ENCODE data around the gene ZNF10.

GRCh38 chr12:133206390-133206789 lies 76.0 kb downstream of the ZNF10 start:
- TF ChIP-seq CTCF (conservative IDR thresholded peaks at IDR 0.05 in 1 of 2, IDR thresholded peaks at IDR 0.05 in 1 of 2; ENCODE audit: low read depth in 1 of 2, low read length in 2 of 2): no peak
- no peak for TF ChIP-seq EZH2 (IDR thresholded peaks at IDR 0.05; ENCODE audit: low read length, missing control alignments)

All from fibroblast of lung (primary cell).